ENCODE measurements around the gene SP140. TPM values are rescaled to one million over a fixed set of nuclear protein-coding genes. Genes with fewer than 3 reads are reported as not detected.
"Not testable (repeated sequence)": the region's sequence is repeated elsewhere in the genome, so short reads cannot be mapped to it uniquely, and the experiment has no call there.

Gene SP140
- polyA plus RNA-seq, 12 donors = 0.30 to 2.5 (median 0.79) TPM; not detected in 2

- DNase-seq = no peak
Observed at GRCh38 chr2:230286048-230286447, 60.5 kb downstream of the SP140 start.

- peak; percentile 4 for DNase-seq
Observed at GRCh38 chr2:230289311-230289710, 63.8 kb downstream of the SP140 start.

- DNase-seq = no peak
Observed at GRCh38 chr2:230295192-230295591, 69.7 kb downstream of the SP140 start.

- DNase-seq = no peak
Observed at GRCh38 chr2:230296917-230297316, 71.4 kb downstream of the SP140 start.

GRCh38 chr2:230299618-230300017, 74.1 kb downstream of the SP140 start:
- DNase-seq = no peak

GRCh38 chr2:230305416-230306275, 80.1 kb downstream of the SP140 start:
- no peak for DNase-seq

GRCh38 chr2:230306474-230306873, 80.9 kb downstream of the SP140 start:
- no peak for DNase-seq

- DNase-seq = no peak
Observed at GRCh38 chr2:230307485-230307884, 81.9 kb downstream of the SP140 start.

- no peak for DNase-seq
Observed at GRCh38 chr2:230308402-230309000, 83.0 kb downstream of the SP140 start.

GRCh38 chr2:230310792-230311191, 85.3 kb downstream of the SP140 start:
- DNase-seq = not testable (repeated sequence)

- not testable (repeated sequence) for DNase-seq
Observed at GRCh38 chr2:230311634-230312033, 86.1 kb downstream of the SP140 start.

- DNase-seq = no peak
Observed at GRCh38 chr2:230312638-230313037, 87.1 kb downstream of the SP140 start.

GRCh38 chr2:230317366-230317765, 91.8 kb downstream of the SP140 start:
- no peak for DNase-seq

- no peak for DNase-seq
Observed at GRCh38 chr2:230318190-230319121, 92.9 kb downstream of the SP140 start.

GRCh38 chr2:230319211-230319862, 93.8 kb downstream of the SP140 start:
- no peak for DNase-seq

GRCh38 chr2:230321031-230321430, 95.5 kb downstream of the SP140 start:
- DNase-seq = no peak

GRCh38 chr2:230322561-230323384, 97.2 kb downstream of the SP140 start:
- DNase-seq = no peak

- DNase-seq = no peak
Observed at GRCh38 chr2:230323385-230324106, 98.0 kb downstream of the SP140 start.

GRCh38 chr2:230324503-230324902, 99.0 kb downstream of the SP140 start:
- DNase-seq = no peak
